Lung (tissue), 12 donors: ENCODE data around the gene HOXD1. TPM values are rescaled to one million over a fixed set of nuclear protein-coding genes. Genes with fewer than 3 reads are reported as not detected.

Experiments used
- ATAC-seq: fragments of 200-7000 bp; cut with Tn5 transposase; one replicate; pipeline ENCODE4 v1.9.1; 2020; ENCODE audit warnings: moderate number of reproducible peaks; ENCODE audit not compliant: insufficient read depth, low FRiP score
- DNase-seq, 3 donors: peaks; one replicate each; pipeline ENCODE4 v3.0.0-alpha.2; 2013 to 2017
- H3K27ac ChIP-seq, 2 donors: one replicate each; pipeline ENCODE4 v1.5.1; 2013; ENCODE audit warnings: mild to moderate bottlenecking in 2 of 2, moderate library complexity in 2 of 2, control low read depth in 1 of 2, inconsistent platforms in 1 of 2, low read depth in 1 of 2, low read length in 1 of 2
- H3K27me3 ChIP-seq, 3 donors: one replicate each; pipeline ENCODE4 v1.5.1; 2013; ENCODE audit warnings: low read length in 2 of 3; ENCODE audit not compliant: control insufficient read depth in 3 of 3, insufficient read depth in 3 of 3
- H3K36me3 ChIP-seq, 4 donors: one replicate each; pipeline ENCODE4 v1.5.1; 2013; ENCODE audit warnings: low read length in 4 of 4, mild to moderate bottlenecking in 1 of 4, moderate library complexity in 1 of 4; ENCODE audit not compliant: control insufficient read depth in 4 of 4, insufficient read depth in 4 of 4
- H3K4me1 ChIP-seq, 5 donors: one replicate each; pipeline ENCODE4 v1.5.1; 2013; ENCODE audit warnings: low read length in 5 of 5, mild to moderate bottlenecking in 2 of 5, moderate library complexity in 1 of 5; ENCODE audit not compliant: control insufficient read depth in 5 of 5, insufficient read depth in 5 of 5
- H3K4me3 ChIP-seq: one replicate; pipeline ENCODE4 v1.5.1; 2013; ENCODE audit warnings: mild to moderate bottlenecking, control low read depth, moderate library complexity
- H3K9ac ChIP-seq, 2 donors: one replicate each; pipeline ENCODE4 v1.5.1; 2013; ENCODE audit warnings: low read length in 2 of 2, control low read depth in 1 of 2; ENCODE audit not compliant: insufficient read depth in 1 of 2
- H3K9me3 ChIP-seq, 4 donors: one replicate each; pipeline ENCODE4 v1.5.1; 2013; ENCODE audit warnings: low read length in 3 of 4, mild to moderate bottlenecking in 1 of 4, moderate library complexity in 1 of 4; ENCODE audit not compliant: control insufficient read depth in 4 of 4, insufficient read depth in 3 of 4
- CTCF ChIP-seq: IDR thresholded peaks from 2 replicates; pipeline ENCODE4 v1.5.1; 2012; ENCODE audit warnings: mild to moderate bottlenecking; ENCODE audit errors: control extremely low read depth, extremely low read depth
- whole genome bisulfite sequencing, 2 donors: extraction: QIAGEN DNeasy Blood & Tissue Kit; methylation state at CpG; one replicate each; pipeline ENCODE4 v1.1.7; 2013; 5-methylcytosine and 5-hydroxymethylcytosine counted together
- polyA plus RNA-seq, 2 donors: library from polyadenylated mRNA; stranded (reverse); fragments of 200-250 nt; gene quantifications; one replicate each; pipeline ENCODE4 v1.2.1, GENCODE V29; 2013
- total RNA-seq, 2 donors: library from RNA; depleted of rRNA in 1 of 2; stranded (reverse); fragments of >200 nt in 1 of 2; gene quantifications; one replicate each; pipeline ENCODE4 v1.2.1, GENCODE V29; 2014 to 2021
- donor health status: control.
- donor health status: control.
- donor health status: Bipolar disorder and iron deficiency.
- donor health status: healthy.
- donor health status: DM: yes; HTN: yes; CAD: no.

HOXD1 gene
- total and polyA plus RNA-seq, 4 donors, result 0.40 to 3.2 (median 1.7) TPM

- 16 to 20% methylated on average over 1 of the region's 1 CpG for WGBS, 2 donors
- Histone ChIP-seq H3K9me3 (no peaks in the 10 kb centered on the region), H3K9ac (no peak overlapping the region), H3K4me3 (no peak overlapping the region), H3K36me3 (no peaks in the 10 kb centered on the region), H3K27me3 (peaks cover 5 to 64% (median 61%) of the 10 kb centered on the region in 3 donors), H3K27ac (no peak overlapping the region), H3K4me1 (peaks cover 0 to 24% (median 12%) of the 10 kb centered on the region in 5 donors)
- DNase-seq (no peak), ATAC-seq (no peak)
- no peak for TF ChIP-seq CTCF
Observed at GRCh38 chr2:176192351-176192750, 3.9 kb downstream of the HOXD1 start.

- no peak for TF ChIP-seq CTCF
- H3K36me3 ChIP-seq, result no peaks in the 10 kb centered on the region
- H3K4me1 ChIP-seq, result peaks cover 0 to 17% (median 8%) of the 10 kb centered on the region in 5 donors
- WGBS, 2 donors, result 18 to 22% methylated on average over 1 of the region's 1 CpG
- DNase-seq, result no peak
- no peak overlapping the region for H3K4me3 ChIP-seq
- no peak overlapping the region for H3K27ac ChIP-seq
- no peak for ATAC-seq
- peaks cover 5 to 57% (median 54%) of the 10 kb centered on the region in 3 donors for H3K27me3 ChIP-seq
- no peaks in the 10 kb centered on the region for H3K9me3 ChIP-seq
- H3K9ac ChIP-seq, result no peak overlapping the region
Observed at GRCh38 chr2:176193048-176193447, 4.6 kb downstream of the HOXD1 start.

GRCh38 chr2:176199902-176200301 lies 11.4 kb downstream of the HOXD1 start:
- TF ChIP-seq CTCF, result no peak
- peaks cover 0 to 5% (median 0%) of the 10 kb centered on the region in 4 donors for H3K9me3 ChIP-seq
- no peaks in the 10 kb centered on the region for H3K36me3 ChIP-seq
- peaks cover 0 to 9% (median 4%) of the 10 kb centered on the region in 3 donors for H3K27me3 ChIP-seq
- ATAC-seq (no peak), DNase-seq (no peak)
- H3K4me3 ChIP-seq, result no peak overlapping the region
- H3K4me1 ChIP-seq, result no peaks in the 10 kb centered on the region
- H3K9ac ChIP-seq, result no peak overlapping the region
- no peak overlapping the region for H3K27ac ChIP-seq

- no peak for DNase-seq
- H3K9ac ChIP-seq, result no peak overlapping the region
Observed at GRCh38 chr2:176200971-176201370, 12.5 kb downstream of the HOXD1 start.

More at GRCh38 chr2:176200971-176201370, 12.5 kb downstream of the HOXD1 start:
- Histone ChIP-seq H3K9me3 (peaks cover 0 to 5% (median 0%) of the 10 kb centered on the region in 4 donors), H3K27ac (no peak overlapping the region), H3K36me3 (no peaks in the 10 kb centered on the region), H3K4me3 (no peak overlapping the region), H3K27me3 (peaks cover 0 to 7% (median 4%) of the 10 kb centered on the region in 3 donors), H3K4me1 (no peaks in the 10 kb centered on the region)
- TF ChIP-seq CTCF, result no peak
- WGBS, 2 donors, result 76 to 79% methylated on average over 21 of the region's 21 CpGs
- no peak for ATAC-seq
